Right atrium auricular region (tissue), 2 donors: ENCODE measurements around the gene CXCL12. TPM values are rescaled to one million over a fixed set of nuclear protein-coding genes. Genes with fewer than 3 reads are reported as not detected.

Experiments used
- DNase-seq: peaks from one replicate; pipeline ENCODE4 v3.0.0-alpha.2; 2019; ENCODE audit warnings: low spot score
- H3K27ac ChIP-seq, 2 donors: fragments of 200-600 bp; sonication (generic); 1 replicate in 1 of 2; 2 replicates in 1 of 2; pipeline ENCODE4 v1.5.1; 2016 to 2019
- H3K27me3 ChIP-seq, 2 donors: fragments of 200-600 bp; sonication (generic); one replicate each; pipeline versions ENCODE4 v1.5.1 to v1.6.0; 2017 to 2019
- H3K36me3 ChIP-seq: fragments of 200-600 bp; sonication (generic); one replicate; pipeline ENCODE4 v1.5.1; 2016
- H3K4me1 ChIP-seq, 2 donors: fragments of 200-600 bp; sonication (generic); one replicate each; pipeline versions ENCODE4 v1.5.1 to v1.6.0; 2017 to 2019
- H3K4me3 ChIP-seq, 2 donors: fragments of 200-600 bp; sonication (generic); 1 replicate in 1 of 2; 2 replicates in 1 of 2; pipeline ENCODE4 v1.5.1; 2017 to 2019; ENCODE audit warnings: mild to moderate bottlenecking in 1 of 2, moderate library complexity in 1 of 2
- H3K9me3 ChIP-seq, 2 donors: fragments of 200-600 bp; sonication (generic); one replicate each; pipeline ENCODE4 v1.5.1; 2019
- total RNA-seq, 2 donors: library from RNA; depleted of rRNA; stranded (reverse); fragments of >200 nt; gene quantifications; one replicate each; pipeline ENCODE4 v1.1.0, GENCODE V29; 2016
- TF ChIP-seq, protein P1 (sequence below), 2 donors: fragments of 200-600 bp; sonication (generic); IDR thresholded peaks; one replicate each; pipeline ENCODE4 v1.5.1; 2019; ENCODE audit warnings: antibody characterized with exemption in 2 of 2

The CXCL12 gene
- total RNA-seq, 2 donors from 2014 or later, result 53.8 to 64.0 TPM

DNA sequence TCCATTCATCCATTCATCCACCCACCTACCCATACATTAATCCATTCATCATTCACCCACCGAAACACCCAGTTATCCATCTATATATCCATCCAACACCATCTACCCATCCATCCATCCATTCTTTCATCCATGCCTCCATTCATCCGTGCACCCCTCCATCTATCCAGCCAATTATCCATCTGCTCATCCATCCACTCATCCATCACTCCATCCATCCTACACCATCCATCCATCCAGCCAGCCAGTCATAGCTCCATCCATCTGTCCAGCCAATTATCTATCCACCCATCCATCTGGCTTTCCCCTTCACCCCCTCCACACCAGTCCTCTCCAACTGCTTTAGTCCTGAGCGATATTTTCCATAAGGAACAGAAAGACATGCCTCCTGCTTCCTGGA is 7.5 kb upstream of the CXCL12 start:
- no peaks in the 10 kb centered on the region for H3K9me3 ChIP-seq
- TF ChIP-seq, protein P1, sequence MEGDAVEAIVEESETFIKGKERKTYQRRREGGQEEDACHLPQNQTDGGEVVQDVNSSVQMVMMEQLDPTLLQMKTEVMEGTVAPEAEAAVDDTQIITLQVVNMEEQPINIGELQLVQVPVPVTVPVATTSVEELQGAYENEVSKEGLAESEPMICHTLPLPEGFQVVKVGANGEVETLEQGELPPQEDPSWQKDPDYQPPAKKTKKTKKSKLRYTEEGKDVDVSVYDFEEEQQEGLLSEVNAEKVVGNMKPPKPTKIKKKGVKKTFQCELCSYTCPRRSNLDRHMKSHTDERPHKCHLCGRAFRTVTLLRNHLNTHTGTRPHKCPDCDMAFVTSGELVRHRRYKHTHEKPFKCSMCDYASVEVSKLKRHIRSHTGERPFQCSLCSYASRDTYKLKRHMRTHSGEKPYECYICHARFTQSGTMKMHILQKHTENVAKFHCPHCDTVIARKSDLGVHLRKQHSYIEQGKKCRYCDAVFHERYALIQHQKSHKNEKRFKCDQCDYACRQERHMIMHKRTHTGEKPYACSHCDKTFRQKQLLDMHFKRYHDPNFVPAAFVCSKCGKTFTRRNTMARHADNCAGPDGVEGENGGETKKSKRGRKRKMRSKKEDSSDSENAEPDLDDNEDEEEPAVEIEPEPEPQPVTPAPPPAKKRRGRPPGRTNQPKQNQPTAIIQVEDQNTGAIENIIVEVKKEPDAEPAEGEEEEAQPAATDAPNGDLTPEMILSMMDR (IDR thresholded peaks at IDR 0.05), result no peak
- H3K27me3 ChIP-seq, result no peaks in the 10 kb centered on the region
- DNase-seq, result no peak
- no peak overlapping the region for H3K27ac ChIP-seq
- H3K36me3 ChIP-seq, result no peaks in the 10 kb centered on the region
- H3K4me3 ChIP-seq, result no peak overlapping the region
- peaks cover 0 to 6% of the 10 kb centered on the region in 2 donors for H3K4me1 ChIP-seq

DNA sequence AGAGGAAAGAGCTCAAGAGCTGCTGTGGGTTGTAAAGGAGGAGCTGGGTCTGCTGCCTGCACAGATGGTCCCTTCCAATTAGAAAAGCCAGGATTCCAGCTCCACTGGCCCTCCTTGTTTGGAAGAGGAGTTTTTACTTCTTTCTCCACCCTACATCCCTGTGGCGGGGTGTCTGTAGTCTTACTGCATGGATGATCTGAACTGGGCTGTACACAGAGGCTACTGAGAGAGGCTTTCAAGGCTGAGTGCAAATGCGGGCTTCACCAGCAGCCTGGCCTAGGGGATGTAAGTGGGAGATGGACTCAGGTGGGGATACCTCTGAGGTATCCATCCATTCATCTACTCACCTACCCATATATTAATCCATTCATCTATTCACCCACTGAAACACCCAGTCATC is 7.1 kb upstream of the CXCL12 start:
- H3K27me3 ChIP-seq, result no peaks in the 10 kb centered on the region
- H3K36me3 ChIP-seq, result no peaks in the 10 kb centered on the region
- no peak overlapping the region for H3K27ac ChIP-seq
- no peak overlapping the region for H3K4me3 ChIP-seq
- no peak for DNase-seq
- TF ChIP-seq, protein P1 (IDR thresholded peaks at IDR 0.05), result no peak
- peaks cover 0 to 6% of the 10 kb centered on the region in 2 donors for H3K4me1 ChIP-seq
- no peaks in the 10 kb centered on the region for H3K9me3 ChIP-seq

DNA sequence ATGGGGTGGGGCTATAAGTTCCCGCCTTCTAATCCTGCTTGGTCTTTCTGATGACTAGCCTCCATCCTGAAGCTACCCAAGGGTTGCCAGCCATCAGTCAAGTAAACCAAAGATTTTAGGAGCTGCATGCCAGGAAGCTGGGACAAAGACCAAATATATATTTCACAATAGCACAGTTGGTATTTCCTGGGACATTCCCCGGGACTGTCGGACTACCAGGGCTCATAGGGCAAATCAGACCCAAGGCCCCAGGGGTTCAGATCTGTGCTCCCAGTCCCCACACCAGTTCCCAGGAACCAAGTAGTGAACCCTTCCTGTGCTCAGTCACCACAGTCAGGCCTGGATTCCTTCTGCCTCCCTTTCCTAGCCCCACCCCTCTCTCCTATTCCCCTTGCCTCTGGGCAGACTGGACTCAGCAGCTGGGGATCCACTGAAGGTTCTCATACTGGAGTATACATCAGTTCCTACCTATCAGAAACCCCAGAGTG is 5.7 kb upstream of the CXCL12 start:
- H3K4me1 ChIP-seq, result peaks cover 0 to 10% of the 10 kb centered on the region in 2 donors
- H3K36me3 ChIP-seq, result no peaks in the 10 kb centered on the region
- TF ChIP-seq, protein P1 (IDR thresholded peaks at IDR 0.05), result no peak
- no peak overlapping the region for H3K4me3 ChIP-seq
- H3K27me3 ChIP-seq, result no peaks in the 10 kb centered on the region
- DNase-seq, result no peak
- no peaks in the 10 kb centered on the region for H3K9me3 ChIP-seq
- H3K27ac ChIP-seq, result no peak overlapping the region

DNA sequence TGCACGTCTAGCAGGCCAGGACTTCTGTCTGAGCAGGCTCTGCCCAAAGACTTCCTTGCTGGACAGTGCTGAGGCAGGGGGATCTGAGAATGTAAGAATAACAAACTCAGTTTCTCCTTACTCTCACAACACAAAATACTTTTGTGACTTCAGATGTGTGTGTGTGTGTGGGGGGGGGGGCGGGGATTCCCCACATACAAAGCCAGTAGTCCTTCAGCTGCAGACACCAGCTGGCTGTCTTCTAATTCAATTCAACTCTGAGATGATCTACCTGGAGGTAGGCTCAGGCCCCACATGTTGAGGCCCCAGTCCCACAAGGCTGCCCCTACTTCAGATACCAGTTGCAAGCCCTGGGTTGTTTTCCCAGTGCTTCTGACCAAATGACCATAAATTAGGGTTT is 4.7 kb upstream of the CXCL12 start:
- TF ChIP-seq, protein P1 (IDR thresholded peaks at IDR 0.05), result no peak
- Histone ChIP-seq H3K27ac (no peak overlapping the region), H3K36me3 (no peaks in the 10 kb centered on the region), H3K4me3 (no peak overlapping the region), H3K9me3 (no peaks in the 10 kb centered on the region), H3K27me3 (no peaks in the 10 kb centered on the region), H3K4me1 (peaks cover 0 to 17% of the 10 kb centered on the region in 2 donors)
- DNase-seq, result no peak

DNA sequence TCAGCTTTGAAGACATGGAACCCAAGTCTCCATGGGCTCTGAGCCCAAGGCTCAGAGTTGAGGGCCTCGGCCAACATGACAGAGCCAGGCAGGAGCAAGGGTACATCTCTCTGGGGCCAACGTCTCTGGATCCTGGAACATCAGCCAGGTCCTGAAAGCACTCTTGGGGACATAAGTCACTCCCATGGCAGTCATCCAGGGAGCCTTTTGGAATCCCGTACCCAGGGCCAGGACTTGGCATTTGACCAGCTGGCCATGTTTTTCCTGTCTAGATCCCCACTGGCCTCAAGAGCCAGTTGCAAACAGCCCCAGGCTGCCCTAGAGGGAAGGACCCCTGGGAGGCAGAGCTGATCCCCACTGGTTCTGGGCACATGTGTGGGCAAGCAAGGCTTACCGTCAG is 4.3 kb upstream of the CXCL12 start:
- Histone ChIP-seq H3K36me3 (no peaks in the 10 kb centered on the region), H3K4me1 (peaks cover 0 to 20% of the 10 kb centered on the region in 2 donors), H3K4me3 (no peak overlapping the region), H3K9me3 (no peaks in the 10 kb centered on the region), H3K27ac (no peak overlapping the region), H3K27me3 (no peaks in the 10 kb centered on the region)
- TF ChIP-seq, protein P1 (IDR thresholded peaks at IDR 0.05), result no peak
- peak; percentile 59 for DNase-seq

DNA sequence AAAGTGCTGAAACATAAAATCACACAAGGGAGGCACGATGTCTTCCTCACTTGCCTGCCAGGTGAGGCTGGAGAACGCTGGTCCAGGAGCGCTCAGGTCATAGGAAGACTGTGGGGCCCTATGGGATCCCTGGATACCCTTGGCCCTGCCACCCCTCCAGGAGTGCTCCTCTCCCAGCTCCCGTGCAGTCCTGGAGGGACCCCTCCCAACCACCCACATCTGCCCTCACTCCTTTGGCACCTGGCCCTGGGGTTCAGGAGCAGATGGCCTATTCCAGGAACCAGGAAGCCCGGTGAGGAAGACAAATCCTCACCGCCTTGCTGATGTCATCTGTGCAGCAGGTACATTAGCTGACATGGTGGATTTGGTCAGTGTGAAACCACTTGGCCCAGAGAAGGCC is 3.7 kb upstream of the CXCL12 start:
- Histone ChIP-seq H3K4me1 (peaks cover 0 to 24% of the 10 kb centered on the region in 2 donors), H3K27me3 (no peaks in the 10 kb centered on the region), H3K9me3 (no peaks in the 10 kb centered on the region), H3K36me3 (no peaks in the 10 kb centered on the region), H3K4me3 (no peak overlapping the region), H3K27ac (no peak overlapping the region)
- DNase-seq, result peak; percentile 57
- TF ChIP-seq, protein P1 (IDR thresholded peaks at IDR 0.05), result no peak
